ENCODE results near the gene NTF4.

The NTF4 gene, protein sequence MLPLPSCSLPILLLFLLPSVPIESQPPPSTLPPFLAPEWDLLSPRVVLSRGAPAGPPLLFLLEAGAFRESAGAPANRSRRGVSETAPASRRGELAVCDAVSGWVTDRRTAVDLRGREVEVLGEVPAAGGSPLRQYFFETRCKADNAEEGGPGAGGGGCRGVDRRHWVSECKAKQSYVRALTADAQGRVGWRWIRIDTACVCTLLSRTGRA

DNA sequence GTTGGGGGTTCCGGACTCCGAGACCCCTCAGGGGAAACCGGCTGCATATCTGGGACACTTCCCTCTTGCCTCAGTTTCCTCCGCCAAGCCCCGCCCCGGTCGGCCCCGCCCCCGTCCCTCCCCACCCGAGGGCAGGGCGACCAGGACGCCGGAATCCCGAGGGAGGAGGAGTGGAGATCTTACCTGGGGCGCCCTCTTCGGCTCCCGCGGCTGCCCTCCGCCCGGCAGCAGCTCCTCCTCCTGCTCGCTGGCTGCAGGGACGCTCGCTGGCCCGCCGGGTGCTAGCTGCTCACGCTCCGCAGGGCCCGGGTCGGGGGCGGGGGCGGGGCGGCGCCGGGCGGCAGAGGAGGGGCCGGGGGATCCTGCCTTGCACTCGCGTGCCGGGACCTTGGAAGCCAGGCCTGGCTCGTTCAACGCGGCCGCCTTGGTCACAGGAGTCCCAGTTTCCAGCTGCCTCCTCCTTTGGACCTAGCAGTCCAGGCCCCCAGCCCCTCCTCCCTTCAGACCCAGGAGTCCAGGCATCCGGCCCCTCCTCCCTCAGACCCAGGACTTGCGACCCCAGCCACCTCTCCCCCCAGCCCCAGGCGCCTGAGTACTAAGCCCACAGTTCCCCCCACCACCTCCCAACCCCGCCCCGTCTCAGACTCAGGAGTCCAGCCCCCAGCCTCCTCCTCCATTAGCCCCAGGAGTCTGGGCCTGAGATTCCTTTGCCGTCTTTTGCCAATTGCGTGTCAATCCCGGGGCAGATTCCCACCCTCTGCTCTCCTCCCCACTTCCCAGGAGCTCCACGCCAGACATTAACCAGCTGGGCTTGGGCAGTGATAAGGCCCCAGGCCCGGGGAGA, at the start of gene NTF4:
TSS of gene NTF4 (minus strand) at position 51 of the 844 bp plus-strand sequence. CDS start 2,821 bp downstream, outside the sequence.
- no peak for DNase-seq

DNA sequence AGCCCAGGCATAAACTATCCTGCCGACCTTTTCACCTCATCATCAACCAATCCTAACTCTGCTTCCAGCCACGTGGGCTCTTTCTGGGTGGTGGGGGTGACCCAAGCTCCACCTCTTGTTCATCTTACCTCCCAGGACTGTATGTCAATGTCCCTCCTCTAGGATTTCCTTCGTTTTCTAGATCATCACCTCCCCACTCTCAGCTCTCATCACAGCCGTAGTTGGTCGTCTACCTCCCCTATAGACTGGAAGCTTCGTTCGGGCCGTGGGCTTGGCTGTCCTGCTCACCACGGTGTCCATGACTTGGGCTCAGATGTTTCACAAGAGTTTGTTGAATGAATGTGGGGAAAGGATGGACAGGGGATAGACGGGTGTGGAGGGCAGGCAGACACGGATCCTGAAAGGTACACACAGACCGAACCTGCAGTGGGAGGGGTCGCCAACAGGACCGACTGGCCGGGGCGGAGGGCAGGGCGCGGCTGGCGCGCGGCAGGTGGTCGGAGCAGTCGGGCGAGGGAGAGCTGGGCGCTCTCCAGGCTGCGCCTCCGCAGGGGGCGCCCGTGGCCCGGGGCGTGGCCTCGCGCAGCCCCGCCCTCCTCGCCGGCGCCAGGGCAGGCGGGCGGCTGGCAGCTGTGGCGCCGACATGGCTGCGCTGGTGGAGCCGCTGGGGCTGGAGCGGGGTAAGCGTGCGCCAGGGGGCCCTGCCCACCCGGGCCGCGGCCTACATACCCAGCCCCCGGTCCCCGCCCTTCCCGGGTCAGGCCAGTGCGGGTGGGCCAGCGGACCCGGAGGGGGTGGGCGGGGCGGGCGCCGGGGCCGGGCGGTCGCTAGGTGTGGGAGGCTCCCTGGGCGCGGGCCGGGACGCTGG, 49.4 kb upstream of the NTF4 start, which contains the start of gene LIN7B:
TSS of gene LIN7B (plus strand) at position 609 of the 868 bp plus-strand sequence. CDS start at position 644, 35 bp downstream.
- peak; percentile 45 for DNase-seq

DNA sequence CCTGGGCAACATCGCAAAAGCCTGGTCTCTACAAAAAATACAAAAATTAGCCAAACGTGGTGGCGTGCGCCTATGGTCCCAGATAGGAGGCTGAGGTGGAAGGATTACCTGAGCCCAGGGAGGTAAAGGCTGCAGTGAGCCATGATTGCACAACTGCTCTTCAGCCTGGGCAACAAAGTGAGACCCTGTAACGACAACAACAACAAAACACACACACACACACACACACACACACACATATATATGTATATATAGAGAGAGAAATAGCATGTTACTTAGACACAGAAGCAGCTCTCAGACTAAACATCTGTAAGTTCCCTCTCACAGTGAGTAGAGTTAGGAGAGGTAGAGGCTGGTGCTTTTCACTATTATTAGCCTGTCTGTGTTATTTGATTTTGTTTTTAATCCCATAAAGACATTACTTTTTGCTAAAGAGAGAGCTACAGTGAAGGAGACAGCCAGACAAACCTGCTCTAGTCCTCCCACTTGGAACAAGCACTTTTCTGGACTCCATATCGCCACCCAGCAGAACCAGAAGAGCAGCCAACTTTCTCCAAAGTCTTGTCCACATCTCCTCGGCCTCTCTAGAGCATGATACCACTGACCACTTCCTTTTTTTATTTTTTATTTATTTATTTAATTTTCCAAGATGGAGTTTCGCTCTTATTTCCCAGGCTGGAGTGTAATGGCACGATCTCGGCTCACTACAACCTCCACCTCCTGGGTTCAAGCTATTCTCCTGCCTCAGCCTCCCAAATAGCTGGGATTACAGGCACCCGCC, 46.8 kb upstream of the NTF4 start:
- no peak for DNase-seq

DNA sequence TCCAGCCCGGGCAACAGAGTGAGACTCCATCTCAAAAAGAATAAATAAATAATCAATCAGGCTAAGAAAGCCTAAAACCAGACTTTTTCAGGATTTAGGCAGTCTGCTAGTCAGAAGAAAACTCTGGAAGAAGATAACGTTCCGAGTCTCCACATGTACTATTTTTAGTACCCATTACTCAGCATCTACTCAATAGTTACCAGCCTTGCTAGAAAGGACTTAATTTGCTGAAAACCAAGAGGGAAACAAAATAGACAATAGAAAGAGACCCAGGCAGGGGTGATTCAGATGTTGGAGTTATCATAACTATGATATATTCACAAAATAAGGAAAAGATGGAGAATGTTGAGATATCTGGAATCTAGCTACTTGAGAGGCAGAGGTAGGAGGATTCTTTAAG, 45.9 kb upstream of the NTF4 start:
- DNase-seq: no peak

DNA sequence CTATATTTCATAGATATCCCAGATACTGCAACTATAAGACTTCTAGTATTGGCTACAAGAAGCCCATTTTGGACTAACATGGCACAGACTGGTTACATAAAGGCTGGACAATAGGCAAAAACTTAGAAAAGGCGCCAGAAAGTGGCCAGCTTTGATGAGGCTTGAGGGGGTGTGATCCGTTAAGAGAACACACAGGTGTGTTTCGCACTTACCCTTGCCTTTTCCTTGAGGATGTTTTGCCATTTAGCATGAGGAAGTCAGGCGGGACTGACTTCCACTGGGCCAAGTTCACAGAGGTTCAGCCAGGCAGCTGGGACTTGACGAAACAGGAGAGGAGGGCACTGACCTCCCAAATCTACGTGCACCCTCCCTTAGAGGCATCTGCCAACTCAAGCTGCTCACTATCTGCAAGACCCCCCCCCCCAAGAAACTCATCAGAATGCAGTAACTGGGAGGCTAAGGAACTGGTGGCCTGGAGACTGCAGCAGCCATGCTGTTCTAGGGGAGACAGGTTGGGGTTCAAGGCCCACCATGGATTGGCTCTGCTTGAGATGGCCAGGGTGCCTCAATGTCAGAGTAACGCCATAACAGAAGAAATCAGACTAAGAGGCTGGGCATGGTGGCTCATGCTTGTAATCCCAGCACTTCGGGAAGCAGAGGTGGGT, 45.1 kb upstream of the NTF4 start:
- DNase-seq: no peak

DNA sequence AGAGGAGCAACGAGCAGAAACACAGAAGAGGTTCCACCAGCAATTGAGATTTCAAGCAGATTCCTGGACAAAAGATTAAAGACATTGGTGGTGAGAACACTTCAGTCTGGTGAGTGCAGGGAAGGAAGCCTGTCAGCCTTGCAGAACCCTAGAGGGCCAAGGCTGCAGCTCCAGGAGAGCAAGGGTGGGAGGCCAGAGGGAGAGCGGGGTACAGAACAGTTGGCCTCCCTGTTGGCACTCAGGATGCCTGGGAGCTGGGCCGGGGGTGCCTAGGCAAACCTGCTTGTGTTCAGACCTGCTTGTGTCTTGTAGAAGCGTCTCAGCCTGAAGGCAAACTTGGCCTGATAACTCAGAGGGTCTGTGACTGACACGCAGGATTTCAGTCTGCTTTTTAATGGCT, 44.4 kb upstream of the NTF4 start:
- DNase-seq: no peak

DNA sequence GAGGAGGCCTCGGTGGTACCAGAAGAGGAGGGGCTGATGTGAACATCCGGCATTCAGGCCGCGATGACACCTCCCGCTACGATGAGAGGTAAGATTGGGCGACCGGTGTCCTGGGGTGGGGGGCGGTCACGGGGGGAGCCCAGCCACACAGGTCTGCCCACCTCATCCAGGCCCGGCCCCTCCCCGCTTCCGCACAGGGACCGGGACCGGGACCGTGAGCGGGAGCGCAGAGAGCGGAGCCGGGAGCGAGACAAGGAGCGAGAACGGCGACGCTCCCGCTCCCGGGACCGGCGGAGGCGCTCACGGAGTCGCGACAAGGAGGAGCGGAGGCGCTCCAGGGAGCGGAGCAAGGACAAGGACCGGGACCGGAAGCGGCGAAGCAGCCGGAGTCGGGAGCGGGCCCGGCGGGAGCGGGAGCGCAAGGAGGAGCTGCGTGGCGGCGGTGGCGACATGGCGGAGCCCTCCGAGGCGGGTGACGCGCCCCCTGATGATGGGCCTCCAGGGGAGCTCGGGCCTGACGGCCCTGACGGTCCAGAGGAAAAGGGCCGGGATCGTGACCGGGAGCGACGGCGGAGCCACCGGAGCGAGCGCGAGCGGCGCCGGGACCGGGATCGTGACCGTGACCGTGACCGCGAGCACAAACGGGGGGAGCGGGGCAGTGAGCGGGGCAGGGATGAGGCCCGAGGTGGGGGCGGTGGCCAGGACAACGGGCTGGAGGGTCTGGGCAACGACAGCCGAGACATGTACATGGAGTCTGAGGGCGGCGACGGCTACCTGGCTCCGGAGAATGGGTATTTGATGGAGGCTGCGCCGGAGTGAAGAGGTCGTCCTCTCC, 43.2 kb upstream of the NTF4 start:
- no peak for DNase-seq

DNA sequence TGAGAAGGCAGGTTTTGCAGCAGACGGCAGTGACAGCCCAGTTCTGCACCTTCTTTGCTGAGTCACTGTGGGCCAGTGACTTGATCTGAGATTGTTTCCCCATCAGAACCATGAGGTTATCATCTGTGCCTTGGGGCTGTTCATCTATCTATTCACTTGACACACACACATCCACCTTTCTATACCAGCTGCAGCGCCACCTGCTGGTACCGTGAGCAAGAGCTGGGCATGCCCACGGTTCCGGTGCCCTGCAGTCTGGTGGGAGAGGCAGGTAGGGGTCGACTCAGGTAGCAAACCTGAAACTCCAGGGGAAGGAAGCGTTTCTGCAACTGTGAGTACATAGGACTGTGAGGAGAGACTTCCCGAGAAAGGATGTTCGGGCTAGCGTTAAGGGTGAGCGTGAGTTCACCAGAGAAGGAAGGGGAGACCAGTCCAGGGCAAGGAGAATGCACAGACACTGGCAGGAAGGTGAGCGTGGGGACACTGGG, 42.1 kb upstream of the NTF4 start:
- no peak for DNase-seq

DNA sequence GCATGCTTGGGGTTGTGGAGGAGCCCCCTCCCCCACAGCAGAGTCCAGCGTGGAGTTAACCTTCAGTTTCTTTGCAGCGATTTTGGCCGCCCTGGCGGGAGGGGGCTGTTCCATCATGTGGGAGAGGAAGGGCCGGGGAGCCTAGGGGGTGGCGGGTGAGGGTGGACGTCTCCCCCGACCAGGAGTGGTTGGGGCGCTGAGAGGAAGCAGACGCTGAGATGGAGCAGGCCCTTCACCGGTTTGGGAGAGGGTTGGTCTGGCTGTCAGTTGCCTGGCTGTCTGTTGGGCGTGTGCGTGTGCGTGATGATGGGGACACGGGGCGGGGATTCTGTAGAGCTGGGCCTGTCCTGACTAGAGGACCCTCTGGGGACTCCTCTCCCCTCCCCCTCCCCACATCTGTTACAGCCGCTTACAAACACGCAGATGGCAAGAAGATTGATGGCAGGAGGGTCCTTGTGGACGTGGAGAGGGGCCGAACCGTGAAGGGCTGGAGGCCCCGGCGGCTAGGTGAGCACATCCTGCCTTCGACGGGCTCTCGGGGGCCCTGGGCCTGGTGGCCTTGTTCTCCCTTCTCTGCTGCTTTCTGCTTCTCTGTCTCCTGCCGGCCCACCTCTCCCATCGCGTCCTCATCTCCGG, 39.7 kb upstream of the NTF4 start:
- DNase-seq: no peak

DNA sequence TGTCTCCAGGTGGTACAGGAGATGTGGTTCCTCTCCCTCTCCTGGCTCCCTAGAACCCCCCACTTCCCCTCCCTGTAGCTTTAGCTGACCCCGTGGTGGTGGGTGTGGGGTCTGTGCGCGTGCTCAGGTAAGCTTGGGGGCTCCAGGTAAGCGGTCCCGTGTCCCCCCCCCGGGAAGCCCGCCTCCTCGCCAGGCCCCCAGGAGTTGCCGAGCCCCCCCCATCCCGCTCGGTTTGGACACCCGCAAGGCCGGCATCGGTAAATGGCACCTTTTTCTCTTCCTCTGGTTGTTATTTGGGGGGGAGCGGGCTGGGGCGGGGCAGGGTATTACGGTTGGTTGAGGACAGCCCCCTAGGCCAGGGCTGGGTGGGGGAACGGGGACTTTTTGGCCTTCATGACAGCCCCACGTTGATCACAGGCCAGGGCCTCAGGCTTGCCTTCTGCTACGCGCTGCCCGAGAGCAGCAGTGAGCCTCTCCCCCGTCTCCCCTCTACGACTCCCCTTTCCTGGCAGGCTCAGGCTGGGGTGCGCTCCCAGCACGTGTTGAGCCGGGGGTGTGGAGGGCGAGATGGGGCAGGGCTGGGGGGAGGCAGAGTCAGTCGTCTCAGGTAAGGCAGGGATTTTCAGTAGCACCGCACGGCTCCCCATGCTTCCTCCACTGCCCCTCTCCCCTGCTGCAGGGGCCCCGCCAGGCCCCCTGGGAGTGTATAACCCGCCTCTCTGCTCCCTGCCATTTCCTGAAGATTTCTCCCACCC, 38.9 kb upstream of the NTF4 start:
- no peak for DNase-seq

DNA sequence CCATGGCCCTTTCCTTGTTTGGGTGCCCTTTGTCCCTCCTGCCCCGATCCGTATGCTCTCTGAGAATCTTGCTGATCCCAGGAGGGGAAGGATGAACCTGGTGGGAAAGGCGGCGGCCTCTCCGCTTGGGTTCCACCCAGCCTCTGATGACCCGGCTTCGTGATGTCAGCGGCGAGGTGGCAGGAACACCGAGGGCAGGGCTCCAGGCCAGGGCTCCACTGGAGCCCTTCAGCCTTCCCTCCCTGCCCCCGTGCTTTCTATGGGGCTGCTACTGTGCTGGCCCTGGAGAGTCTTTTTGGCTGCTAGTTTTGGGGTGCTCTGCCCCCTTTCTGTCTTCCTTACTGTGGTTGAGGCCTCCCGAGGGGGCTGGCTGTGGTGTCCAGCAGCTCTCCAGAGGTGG, 37.7 kb upstream of the NTF4 start:
- DNase-seq: no peak

DNA sequence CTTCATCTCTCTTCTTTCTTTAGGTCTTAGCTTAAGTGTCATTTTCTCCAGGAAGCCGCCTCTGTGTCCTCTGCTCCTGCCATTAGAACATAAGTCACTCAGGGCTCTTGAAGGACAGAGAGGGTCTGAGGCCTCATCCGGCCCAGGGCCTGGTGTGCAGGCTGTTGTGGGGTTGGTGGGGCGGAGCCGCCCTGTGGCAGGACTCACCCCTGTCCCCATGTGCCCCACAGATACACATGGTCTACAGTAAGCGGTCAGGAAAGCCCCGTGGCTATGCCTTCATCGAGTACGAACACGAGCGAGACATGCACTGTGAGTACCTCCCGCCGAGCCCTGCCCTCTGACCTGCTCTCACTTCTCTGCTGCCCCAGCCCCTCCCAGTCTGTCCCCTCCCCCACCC, 36.5 kb upstream of the NTF4 start:
- no peak for DNase-seq

DNA sequence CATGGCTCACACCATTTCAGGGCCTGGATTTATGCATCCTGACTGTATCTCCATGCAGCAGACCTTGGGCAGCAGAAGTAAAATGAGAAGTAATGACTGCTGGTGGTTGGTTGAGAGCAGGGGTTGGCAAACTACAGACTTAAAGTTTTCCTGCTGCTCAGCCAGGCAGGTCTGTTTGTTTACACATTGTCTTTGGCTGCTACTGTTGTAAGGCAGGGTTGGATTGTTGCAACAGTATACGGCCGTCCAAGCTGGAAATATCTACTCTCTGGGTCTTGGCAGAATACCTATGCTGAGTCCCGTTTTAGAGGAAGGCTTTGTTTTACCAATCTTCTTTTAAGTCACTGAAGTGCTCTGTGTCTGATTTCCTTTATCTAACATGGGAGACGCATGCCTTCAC, 34.2 kb upstream of the NTF4 start:
- DNase-seq: no peak

DNA sequence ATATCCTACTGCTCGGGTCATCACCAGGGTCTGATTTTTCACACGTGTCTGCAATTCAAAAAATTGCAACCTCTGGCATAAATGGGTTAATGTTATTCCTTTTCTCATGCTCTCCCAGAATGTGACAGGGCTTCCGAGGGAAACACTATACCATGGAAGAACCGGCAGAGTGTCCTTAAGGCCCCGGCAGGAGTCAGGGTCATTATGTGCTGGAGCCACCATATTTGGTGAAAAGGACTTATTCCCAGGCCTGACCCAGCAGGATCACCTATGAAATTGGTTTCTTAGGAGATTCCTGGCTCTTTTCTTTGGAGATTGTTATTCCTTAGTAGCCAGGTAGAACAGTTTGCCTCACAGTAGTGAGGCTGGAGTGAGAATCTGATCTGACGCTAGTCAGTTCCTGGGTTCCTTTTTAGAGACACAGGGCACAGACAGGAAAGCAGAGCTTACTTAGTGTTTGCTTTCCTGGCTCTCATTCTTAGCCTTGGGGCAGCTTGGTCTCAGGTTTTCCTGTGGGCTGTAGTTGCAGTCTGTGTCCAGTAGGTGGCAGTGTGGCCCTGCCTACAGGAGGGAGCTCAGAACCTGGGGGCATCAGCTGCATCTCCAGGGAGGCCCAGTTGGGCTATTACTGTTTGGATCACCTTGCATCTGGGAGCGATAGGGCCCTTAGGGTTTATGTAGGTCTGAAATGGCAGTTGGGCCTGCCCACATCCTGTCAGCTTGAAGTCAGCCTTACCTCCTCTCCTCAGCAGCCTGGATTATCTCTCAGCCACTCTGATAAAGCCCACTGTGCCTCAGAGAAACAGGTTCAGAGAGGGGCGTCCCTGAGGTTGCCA, 33.1 kb upstream of the NTF4 start:
- DNase-seq: no peak

DNA sequence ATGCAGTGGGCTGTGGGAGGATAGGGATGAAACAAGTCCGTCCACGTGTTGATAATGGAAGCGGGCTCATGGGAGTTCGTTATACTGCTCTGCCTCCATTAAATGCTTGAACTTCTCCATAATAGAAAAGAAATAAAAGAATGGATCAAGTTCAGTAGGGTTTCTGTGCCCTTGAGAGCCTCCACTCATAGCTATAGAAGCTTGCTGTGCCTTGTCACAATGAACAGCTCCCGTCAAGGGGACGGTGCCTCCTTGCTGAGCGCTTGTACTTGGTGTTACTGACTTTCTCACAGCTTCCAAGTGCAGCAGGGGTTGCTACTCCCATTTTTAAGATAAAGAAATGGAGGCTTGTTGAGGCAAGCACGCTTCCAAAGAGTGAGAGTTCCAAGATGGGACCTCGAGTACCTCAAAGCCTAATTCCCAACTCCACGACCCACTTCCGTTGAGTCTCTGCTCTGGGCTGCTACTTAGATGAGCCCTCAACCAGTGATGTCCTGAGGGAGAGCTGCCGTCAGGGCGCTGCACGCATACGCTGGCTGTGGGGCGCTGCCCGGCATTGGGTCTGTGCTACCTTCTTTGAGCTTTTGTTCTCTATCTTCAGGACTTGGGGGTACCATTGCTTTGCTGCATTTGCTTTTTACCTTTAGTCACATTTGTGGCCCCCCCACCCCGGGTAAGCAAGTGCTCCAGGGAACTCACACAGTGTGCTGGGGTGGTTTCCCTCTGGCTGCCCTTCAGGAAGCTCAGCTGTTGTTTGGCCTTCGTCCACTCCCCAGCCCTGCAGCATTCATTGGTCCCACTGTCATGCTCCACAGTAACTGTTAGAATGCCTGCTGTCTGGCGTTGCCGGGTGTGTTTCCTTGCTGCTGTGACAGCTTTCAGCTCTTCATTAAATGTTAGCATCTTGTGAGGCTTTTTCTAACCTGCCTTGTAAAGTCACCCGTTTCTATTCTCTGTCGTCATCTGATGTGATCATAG, 30.2 kb upstream of the NTF4 start:
- DNase-seq: no peak

DNA sequence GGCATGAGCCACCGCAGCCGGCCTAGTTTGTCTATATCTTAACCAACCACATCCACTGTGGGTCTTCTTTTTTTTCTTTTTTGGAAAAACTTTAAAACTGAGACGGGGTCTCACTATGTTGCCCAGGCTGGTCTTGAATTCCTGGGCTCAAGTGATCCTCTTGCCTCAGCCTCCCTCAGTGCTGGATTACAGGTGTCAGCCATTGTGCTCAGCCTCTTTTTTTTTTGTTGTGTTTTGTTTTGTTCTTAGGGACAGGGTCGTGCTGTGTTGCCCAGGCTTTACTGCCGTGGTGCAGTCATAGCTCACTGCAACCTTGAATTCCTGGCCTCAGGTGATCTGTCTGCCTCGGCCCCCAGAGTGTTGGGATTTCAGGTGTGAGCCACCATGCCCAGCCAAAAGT, 28.1 kb upstream of the NTF4 start:
- DNase-seq: no peak

DNA sequence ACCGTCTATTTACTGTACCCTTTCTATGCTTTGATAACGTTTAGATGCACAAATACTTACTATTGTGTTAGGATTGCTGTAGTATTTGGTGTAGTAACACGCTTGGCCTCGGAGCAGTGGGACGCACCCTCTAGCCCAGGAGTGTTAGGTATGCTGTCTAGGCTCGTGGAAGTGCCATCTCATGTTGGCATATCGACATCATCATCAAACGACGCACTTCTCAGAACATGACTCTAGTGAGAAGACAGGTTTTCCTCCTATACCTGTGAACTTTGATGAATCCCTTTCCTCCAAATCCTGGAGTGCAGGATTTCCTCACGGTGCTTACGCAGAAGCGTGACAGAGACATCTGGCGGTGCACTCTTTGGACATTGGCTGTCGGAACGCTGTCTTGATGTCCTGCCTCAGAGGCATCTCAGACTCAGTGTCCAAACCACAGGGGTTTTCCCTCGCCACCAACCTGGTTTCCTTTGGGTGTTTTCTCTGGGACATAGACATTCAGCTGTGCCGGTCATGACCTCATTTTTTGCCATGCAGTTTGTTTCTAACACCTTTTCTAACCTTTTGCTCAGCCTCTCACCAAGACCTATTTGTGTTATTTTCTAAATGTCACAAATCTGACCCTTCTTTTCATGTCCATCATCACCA, 26.9 kb upstream of the NTF4 start:
- no peak for DNase-seq
